Chondrocyte (in vitro differentiated cells): Measurements from ENCODE around the gene NAA10. TPM values are rescaled to one million over a fixed set of nuclear protein-coding genes. Genes with fewer than 3 reads are reported as not detected.

Experiments
- DNase-seq: peaks from one replicate; pipeline ENCODE4 v3.0.0; 2021; ENCODE audit warnings: mixed read lengths, low spot score
- H3K27ac Mint-ChIP-seq: one replicate; pipeline ENCODE4 v1.8.0; 2021; ENCODE audit warnings: mild to moderate bottlenecking, moderate library complexity, mixed read lengths; ENCODE audit not compliant: unreplicated experiment
- H3K27me3 Mint-ChIP-seq: 2 replicates; pipeline ENCODE4 v1.8.0; 2021; ENCODE audit warnings: low read depth, mixed read lengths
- H3K36me3 Mint-ChIP-seq: 2 replicates; pipeline ENCODE4 v1.8.0; 2021; ENCODE audit warnings: low read depth, mixed read lengths
- H3K4me1 Mint-ChIP-seq: 2 replicates; pipeline ENCODE4 v1.8.0; 2021; ENCODE audit warnings: low read depth, mild to moderate bottlenecking, mixed read lengths
- H3K4me3 Mint-ChIP-seq: one replicate; pipeline ENCODE4 v1.8.0; 2021; ENCODE audit warnings: mild to moderate bottlenecking, moderate library complexity, mixed read lengths; ENCODE audit not compliant: unreplicated experiment
- H3K9me3 Mint-ChIP-seq: 2 replicates; pipeline ENCODE4 v1.8.0; 2021; ENCODE audit warnings: low read depth, mixed read lengths
- CTCF ChIP-seq: fragments of 200-600 bp; sonication (generic); IDR thresholded peaks from 2 replicates; pipeline ENCODE4 v1.5.0; 2021; ENCODE audit warnings: antibody characterized with exemption, mild to moderate bottlenecking, moderate library complexity
- total RNA-seq: library from RNA; stranded (reverse); gene quantifications from 3 replicates; pipeline ENCODE4 v1.2.1, GENCODE V29; 2021

Gene NAA10
- total RNA-seq, 1 donor from 2014 or later, result 89.5 TPM

GRCh38 chrX:153917869-153918268, 17.0 kb downstream of the NAA10 start:
- Mint-ChIP-seq H3K36me3 (no peaks in the 10 kb centered on the region), H3K27me3 (no peaks in the 10 kb centered on the region), H3K4me1 (no peaks in the 10 kb centered on the region), H3K4me3 (no peak overlapping the region), H3K9me3 (no peaks in the 10 kb centered on the region), H3K27ac (no peak overlapping the region)
- no peak for DNase-seq
- TF ChIP-seq CTCF, result no peak

GRCh38 chrX:153913701-153914100, 21.1 kb downstream of the NAA10 start:
- TF ChIP-seq CTCF, result no peak
- Mint-ChIP-seq H3K27ac (no peak overlapping the region), H3K4me3 (no peak overlapping the region), H3K36me3 (no peaks in the 10 kb centered on the region), H3K27me3 (no peaks in the 10 kb centered on the region), H3K9me3 (no peaks in the 10 kb centered on the region), H3K4me1 (no peaks in the 10 kb centered on the region)
- no peak for DNase-seq

- Mint-ChIP-seq H3K4me1 (no peaks in the 10 kb centered on the region), H3K27ac (no peak overlapping the region), H3K27me3 (no peaks in the 10 kb centered on the region), H3K4me3 (no peak overlapping the region), H3K36me3 (no peaks in the 10 kb centered on the region), H3K9me3 (no peaks in the 10 kb centered on the region)
- no peak for DNase-seq
- no peak for TF ChIP-seq CTCF
Observed at GRCh38 chrX:153913211-153913610, 21.6 kb downstream of the NAA10 start.

GRCh38 chrX:153911798-153912197, 23.0 kb downstream of the NAA10 start:
- Mint-ChIP-seq H3K9me3 (no peaks in the 10 kb centered on the region), H3K27ac (no peak overlapping the region), H3K36me3 (no peaks in the 10 kb centered on the region), H3K4me1 (no peaks in the 10 kb centered on the region), H3K27me3 (no peaks in the 10 kb centered on the region), H3K4me3 (no peak overlapping the region)
- DNase-seq, result no peak
- no peak for TF ChIP-seq CTCF

GRCh38 chrX:153910446-153910845, 24.4 kb downstream of the NAA10 start:
- peak; percentile 94 for DNase-seq
- Mint-ChIP-seq H3K9me3 (no peaks in the 10 kb centered on the region), H3K27ac (no peak overlapping the region), H3K4me1 (no peaks in the 10 kb centered on the region), H3K36me3 (no peaks in the 10 kb centered on the region), H3K27me3 (no peaks in the 10 kb centered on the region), H3K4me3 (no peak overlapping the region)
- TF ChIP-seq CTCF, result no peak
